Hematopoietic multipotent progenitor cell treated with erythropoietin and hydrocortisone succinate and interleukin-3 and kit ligand, for 15 days (in vitro differentiated cells): ENCODE results near the gene SLC22A23.

Experiments
- DNase-seq: peaks from one replicate; pipeline ENCODE4 v3.0.0-alpha.2; 2015; ENCODE audit warnings: low spot score

The SLC22A23 gene

DNA sequence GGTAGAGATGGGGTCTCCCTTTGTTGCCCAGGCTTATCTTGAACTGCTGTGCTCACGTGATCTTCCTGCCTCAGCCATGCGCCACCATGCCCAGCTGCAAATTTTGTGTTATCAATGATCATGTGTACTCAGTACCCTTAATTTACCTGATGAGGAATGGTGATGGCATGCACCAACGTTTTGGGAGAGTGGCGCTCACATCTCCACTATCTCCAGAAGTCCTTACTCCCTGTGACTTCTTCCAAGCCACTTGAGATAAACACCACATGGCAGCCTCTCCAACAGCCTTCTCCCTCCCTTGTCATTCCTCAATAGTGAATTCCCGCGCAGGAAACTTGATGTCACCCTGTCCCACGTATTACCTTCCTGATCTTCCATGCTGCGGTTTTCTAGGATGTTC is 140.0 kb downstream of the SLC22A23 start:
- no peak for DNase-seq

DNA sequence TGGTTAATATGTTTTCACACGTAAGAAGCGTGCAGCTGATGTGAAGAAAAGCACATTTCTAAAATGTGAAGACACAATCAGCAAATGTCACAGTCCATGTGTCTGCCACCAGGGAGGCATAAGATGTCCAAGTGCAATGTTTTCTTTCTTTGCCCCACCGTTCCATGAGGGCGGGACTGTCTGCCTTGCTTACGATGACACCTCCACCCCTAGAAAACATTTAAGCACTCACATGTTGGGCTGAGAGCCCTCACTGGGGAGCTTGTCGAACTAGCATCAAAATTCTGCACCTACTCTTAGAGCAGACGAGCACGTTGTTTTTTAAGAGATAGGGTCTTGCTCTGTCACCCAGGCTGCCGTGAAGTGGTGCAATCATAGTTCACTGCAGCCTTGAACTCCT is 140.5 kb downstream of the SLC22A23 start:
- DNase-seq, result no peak

DNA sequence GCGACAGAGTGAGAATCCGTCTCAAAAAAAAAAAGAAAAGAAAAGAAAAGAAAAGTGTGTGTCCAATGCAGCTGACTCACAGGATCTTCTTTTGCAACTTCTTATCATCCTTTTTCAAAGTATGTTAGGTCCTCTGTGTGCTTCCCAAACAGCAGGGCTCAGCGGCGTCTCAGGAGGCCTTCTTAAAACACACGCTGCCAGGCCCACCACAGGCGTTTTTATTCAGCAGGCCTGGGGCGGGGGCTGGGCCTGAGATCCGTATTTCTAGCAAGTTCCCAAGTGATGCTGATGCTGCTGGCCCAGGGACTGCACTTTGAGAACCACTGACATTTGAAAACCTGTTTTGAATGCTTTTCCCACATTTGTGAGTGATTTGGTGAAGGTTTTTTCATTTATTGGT is 141.0 kb downstream of the SLC22A23 start:
- no peak for DNase-seq

DNA sequence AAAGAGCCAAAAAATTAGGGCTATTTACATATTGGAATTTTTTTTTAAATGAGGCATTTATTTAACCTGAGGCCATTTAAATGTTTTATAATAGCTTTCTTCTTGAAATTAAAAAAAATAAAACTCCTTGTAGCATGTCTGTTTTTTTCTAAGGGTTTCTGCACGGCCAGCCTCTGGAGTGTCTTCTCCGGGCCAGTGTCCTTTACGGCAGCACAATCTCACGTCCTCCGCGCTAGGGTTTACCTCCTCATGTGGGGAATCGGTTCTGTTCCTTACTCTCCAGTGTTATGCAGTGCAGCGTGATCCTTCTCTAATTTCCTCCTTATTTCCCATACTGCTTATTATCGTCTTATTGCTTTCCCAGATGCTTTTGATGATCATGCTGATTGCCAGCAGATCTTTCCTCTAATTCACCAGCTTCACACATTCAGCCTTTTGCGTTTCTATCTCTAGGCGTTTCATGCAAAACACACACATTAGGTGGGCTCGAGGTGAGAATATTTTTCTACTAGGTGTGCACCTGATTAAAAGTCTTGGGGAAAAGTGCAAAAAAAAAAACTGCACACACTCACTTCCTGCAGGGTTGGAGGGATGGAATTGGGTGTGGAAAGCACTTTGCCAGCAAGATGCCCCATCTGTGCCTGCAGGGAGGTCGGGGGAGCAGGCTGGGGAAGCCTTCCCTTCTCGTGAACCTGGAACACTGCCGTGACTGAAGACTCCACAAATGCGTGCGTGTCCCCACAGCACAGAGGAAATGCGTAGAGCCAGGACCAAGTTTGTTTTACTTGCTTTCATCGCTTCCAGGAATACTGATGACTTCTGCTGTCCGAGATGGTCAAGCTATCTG is 142.0 kb downstream of the SLC22A23 start:
- no peak for DNase-seq

DNA sequence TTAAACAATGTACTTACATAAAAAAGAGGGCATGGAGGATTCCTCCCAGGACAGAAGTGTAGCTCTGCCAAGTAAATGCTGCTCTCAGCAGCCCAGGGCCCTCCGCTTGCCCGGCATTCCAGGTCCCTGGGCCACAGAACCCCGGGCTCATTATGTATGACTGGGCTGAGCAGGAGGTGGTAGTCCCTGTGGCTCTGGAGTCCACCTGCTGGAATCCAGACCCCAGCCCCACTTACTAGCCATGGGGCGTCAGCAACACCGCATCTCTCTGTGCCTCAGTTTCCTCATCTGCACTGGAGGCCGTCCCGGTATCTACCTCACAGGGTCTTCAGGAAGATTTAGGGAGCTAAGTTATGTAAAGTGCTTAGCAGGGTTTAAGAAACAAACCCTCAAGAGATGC is 142.7 kb downstream of the SLC22A23 start:
- no peak for DNase-seq

DNA sequence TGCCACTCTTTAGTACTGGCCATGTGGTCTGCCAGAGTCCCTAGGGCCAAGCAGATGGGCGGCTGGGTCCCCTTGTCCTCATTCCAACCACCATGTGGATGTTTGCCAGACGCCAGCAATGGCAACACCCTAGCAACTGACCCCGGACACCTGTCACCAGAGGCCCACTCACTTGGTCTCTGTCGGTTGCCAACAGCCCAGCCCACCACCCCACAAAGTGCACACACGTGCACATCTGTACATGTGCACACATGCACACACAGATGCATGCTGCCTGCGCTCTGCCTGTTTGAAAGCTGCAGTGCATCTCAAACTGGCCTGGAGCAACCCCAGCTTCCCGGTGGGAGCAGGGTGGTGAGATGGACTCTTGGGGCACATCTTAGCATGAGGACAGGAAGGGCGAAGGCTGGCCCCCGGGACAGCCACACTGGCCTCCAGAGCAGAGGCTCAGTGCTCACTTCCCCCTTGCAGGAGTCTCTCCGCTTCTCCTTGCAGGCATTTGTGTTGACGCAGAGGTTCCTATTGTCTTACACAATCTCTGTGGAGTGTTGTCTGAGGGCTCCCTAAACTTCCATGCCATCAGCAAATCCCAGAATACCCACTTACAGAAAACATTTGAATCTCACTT is 144.1 kb downstream of the SLC22A23 start:
- DNase-seq, result no peak

DNA sequence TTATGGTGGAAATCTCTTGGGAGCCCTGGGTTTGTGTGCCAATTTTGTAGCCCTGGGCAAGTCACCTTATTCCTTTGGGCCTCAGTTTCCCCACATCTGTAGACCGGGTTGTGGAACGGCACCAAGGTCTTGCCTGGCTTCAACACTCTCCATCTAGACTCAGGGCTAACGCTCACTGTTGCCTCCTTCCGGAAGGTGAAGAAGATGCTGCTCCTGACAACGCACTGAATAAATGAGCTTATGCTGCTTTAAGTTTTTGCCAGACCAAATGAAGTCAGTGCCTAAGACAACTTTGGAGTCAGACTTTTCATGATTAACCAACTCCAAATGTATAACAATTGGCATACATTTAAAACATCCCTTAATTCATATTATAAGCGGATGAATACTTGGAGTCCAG is 145.0 kb downstream of the SLC22A23 start:
- DNase-seq, result no peak

DNA sequence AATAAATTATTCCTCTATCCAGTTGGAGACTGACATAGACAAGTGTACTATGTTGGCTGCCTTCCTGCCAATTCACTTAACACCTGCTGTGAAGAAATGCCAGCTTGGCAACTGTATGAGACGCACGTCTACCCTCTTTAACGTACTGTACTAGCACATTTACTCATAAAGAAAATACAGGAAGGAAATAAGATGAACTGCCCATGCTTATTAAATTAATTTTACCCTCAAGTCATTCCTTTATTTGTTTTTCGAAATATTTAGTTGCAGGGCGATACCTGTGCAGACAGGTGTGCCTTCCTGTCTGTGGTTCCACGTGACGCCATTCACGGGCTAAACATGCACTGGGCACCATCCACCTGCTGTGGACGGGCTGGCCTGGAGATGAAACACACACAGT is 146.1 kb downstream of the SLC22A23 start:
- no peak for DNase-seq

DNA sequence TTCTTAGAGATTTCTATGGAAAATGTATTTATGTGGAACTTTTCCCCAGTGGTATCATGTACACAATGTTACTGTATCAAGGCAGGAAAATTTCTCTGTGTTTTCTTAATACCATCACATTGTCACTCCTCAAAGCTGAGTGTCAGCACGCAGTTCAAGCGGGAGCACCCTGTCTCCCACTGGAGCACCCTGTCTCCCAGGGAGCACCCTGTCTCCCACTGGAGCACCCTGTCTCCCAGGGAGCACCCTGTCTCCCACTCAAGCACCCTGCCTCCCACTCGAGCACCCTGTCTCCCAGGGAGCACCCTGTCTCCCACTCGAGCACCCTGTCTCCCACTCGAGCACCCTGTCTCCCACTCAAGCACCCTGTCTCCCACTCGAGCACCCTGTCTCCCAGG is 146.8 kb downstream of the SLC22A23 start:
- no peak for DNase-seq

DNA sequence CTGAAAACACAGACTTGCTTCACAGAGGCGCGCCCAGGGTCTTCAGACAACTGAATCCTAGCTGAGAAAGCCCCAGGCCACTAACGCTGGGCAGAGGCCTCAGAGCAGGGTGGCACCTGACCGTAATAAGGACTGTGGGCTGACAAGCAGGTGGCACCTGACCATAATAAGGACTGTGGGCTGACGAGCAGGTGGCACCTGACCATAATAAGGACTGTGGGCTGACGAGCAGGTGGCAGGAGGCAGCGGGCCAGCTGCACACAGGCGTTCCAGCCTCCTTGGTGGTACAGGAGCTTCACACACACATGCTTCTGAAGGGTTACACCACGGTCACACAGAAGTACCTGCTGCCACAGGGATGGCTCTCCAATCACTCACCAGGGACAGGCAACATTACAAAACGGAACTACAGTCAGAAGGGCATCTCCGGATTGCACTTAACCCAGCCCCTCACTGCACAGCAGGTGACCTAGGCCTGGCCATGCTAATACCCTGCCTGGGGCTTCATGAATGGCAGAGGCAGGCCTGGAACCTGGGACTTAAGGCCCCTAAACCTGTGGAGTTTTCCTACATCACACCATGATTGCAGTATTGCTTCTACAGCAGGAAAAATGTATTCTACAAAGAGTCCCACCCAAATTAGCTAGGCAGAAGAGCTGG is 147.3 kb downstream of the SLC22A23 start:
- no peak for DNase-seq

DNA sequence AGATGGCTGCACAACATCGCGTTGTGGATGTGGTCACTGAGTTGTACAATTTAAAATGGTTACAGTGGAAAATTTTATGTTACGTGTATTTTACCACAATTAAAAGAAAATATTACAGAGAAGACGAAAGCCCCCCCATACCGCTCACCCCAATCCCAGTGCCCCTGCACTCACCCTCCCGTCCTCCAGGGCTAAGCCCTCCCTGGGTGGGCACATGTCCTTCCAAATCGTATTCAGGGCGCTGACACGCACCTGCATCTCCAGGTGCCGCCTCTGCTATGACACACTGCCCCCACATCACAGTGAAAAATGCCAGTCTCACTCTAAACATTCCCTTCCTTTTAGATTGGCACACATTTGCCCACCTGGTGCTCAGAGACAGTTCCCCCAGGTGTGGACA is 148.7 kb downstream of the SLC22A23 start:
- DNase-seq, result no peak

DNA sequence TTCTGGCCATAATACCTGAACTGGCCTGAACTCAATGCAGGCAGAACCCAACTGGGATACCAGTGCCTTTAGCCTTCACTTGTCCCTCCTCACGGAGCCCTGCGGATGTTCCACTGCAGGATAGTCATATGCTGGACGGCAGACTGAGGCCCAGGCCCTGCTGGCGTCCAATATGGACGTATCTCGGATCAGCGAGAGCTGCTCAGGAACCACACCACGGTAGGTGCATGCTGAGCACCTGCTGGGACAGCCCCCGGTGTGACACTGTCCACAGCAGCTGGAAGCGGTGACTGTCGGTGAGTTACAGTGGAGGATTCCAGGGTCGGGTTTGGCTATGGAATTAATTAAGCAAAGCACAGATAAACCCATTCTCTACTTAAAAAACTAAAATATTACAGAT is 149.4 kb downstream of the SLC22A23 start:
- DNase-seq, result no peak

DNA sequence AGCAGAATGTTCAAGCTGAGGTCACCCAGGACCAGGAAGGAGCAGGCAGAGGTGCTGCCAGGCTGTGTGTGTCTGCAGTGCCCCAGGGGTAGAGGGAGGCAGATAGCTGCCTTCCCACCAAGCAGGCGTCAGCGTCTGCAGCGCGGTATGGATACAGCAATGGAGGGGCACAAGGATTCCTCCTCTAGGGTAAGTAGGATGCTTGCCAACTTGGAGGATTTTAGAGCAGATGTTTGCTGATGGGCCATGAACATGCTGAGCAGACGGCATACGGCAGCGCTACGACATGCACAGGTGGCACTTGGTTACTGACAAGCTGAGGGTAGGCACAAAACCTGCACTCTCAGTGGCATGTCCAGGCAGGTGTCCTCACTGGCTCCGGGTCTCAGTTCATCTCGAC is 150.0 kb downstream of the SLC22A23 start:
- no peak for DNase-seq

DNA sequence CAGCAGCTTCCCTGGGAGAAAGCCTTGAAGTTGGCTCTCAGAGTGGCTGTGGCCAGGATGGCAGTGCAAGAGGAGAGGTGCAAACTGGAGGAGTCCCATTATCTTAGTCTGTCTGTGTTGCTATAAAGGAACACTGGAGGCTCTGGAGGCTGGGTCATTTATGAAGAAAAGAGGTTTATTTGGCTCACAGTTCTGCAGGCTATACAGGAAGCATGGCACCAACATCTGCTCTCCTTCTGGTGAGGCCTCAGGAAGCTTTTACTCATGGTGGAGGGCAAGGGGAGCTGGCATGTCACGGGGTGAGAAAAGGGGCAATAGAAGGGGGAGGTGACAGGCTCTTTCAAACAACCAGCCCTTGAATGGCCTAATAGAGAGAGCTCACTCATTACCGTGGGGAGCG is 151.0 kb downstream of the SLC22A23 start:
- DNase-seq, result no peak

DNA sequence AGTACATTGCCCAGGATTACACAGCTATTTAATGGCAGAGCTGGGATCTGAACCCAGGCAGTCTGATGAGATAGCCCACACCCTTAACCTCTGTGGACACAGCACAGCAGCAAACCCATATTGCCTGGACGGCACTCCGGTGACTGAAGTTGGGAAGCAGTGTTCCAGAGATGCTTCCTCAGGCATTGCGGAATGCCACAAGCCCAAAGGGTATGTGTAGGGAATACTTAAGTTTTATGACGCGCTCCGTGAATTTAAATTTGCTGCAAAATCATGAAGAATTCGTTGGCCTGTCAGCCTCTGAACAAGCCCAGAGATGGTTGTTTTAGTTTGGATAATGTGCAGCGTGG is 151.7 kb downstream of the SLC22A23 start:
- no peak for DNase-seq

DNA sequence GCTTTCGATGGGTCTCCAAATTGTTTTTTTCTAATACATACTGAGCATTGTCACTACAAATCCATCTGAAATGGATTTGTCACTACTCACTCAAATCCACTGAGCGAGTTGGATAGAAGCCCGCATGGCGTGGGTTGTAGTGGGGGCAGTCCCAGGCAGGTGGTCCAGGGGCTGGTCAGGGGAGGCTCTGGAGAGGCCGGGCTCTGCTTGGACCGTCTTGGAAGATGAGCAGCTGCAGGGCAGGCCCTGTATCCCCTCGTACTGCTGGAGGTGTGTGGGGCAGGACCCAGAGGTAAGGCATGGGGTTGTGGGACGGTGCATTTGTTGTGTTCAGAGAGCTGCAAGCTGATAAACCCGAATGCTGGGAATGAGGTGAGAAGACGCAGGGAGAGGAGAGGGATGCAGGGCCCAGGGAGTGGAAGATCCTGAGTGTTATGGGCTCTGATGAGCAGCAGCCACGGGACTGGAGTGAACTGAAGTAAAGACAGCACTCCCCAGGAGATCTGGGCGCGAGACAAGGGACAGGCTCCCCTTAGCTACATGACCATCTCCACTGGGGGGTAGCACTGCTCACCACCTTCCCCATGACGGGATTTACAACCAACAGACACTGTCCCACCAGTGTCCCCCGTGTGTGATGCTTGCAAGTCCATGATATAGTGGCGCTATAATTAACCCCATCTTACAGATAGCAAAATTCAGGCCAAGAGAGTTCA is 152.2 kb downstream of the SLC22A23 start:
- DNase-seq, result no peak

DNA sequence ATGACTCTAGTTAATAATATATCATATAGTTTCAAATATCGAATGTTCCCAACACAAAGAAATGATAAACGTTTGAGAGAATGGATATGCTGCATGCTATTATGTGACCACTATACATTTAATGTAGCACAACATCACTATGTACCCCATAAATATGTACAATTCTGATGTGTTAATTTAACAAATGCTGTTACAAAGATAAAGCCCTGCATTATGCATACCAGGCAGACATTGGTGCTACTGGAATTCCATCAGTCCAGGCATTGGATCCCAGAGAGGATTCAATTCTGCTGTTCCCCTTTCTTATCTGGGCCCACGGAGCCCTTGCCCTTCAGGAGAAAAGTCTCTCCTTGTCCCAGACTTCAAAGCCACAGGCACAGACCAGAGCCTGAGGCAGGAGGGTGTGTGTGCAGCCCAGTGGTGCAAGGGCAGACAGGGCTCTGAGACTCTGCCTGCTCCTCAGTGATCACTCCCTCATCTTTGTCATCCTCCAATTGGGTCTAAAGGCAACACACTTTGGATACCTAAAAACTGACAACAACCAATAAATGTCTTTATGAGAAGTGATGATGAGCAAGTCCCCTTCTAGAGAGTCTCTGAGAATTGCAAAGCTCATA is 152.9 kb downstream of the SLC22A23 start:
- DNase-seq, result no peak

DNA sequence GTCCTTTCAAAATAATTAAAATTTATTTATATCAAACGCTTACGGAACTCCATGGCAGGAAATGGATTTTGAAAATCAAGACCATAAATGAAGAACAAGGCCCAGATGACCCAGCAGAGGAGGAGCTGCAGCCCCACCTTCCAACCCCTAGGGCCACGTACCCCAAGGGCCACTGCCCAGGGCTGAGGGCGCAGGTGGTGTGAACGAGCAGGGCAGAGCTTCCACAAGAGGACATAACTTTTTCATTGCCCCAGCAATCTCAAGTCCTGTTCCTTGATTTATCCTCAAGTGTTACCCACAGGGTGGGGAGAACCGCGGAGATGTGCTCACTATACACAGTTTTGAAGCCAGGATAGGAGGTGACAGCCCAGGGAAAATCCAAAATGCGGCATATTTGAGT is 155.3 kb downstream of the SLC22A23 start:
- no peak for DNase-seq

DNA sequence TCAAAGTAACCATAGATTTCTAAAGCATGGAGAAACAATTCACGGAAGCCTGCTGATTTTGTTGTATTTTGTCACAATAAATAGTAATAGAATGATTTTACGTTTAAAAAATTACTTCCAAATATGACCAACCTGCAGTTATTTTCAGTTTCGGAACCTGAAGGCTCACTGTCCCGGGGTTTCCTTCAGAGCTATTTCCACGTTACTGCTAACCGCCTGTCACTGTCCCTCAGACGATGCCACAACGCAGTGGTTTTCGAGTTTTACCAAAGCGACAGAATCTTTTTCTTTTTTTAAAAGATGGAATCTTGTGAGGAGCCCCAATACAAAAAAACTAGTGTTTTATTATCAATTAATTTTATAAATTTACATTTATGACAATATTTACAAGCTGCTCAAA is 157.6 kb downstream of the SLC22A23 start:
- DNase-seq, result no peak

DNA sequence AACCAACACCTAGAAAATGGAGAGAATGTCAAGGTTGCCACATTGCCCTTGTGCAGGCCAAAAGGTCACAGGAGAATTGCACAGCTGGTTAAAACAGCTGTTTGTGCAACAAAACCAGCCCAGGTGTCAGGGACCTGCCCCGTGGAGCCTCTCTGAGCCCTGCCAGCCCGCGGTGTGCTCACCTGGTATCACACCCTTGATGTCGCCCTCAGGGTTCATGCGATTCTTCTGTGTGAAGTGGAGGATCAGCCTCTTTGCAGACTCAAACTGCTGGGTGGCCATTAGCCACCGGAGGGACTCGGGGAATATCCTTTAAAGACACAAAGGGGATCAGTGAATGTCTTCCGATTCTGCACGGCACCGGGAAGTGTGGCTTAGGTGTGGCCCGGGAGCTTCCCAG is 158.9 kb downstream of the SLC22A23 start:
- no peak for DNase-seq

DNA sequence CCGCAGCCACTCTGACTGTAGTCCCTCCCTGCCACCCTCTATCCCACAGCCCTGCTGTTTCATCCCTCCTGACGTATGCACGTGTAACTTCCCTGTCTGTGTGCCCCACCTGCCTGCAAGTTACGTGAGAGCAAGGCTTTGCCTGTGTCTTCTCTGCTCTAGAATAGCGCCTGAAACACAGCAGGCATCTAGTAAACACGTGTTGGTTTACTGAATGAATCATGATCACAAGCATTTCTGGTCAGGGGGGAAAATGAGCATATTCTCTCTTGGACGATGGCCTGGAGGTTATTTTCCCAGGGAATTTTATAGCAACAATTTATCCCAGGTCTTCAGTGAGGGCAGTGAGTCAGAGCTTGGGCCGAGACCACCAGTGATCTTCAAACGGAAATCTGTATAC is 159.8 kb downstream of the SLC22A23 start:
- no peak for DNase-seq

DNA sequence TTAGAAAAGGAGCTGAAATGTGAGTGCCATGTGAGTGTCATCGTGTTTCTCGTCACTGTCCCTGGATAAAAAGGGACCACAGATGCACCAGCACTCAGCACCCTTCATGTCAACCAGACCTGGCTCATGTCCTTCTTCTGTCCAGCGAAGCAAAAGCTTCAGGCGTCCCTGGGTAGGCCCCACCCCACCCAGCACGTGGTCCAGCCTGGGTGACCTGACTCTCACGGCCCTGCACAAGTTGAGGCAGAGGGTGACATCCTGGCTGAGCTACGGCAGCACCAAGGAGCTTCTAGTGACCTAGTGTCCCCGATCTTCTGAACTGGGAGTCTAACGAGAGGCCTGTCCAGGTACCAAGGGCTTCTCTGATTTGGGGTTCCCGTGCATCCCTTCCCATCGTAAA is 160.3 kb downstream of the SLC22A23 start:
- no peak for DNase-seq
